Natural killer cell (primary cell): ENCODE measurements around the gene TNIK. TPM values are rescaled to one million over a fixed set of nuclear protein-coding genes. Genes with fewer than 3 reads are reported as not detected.

ENCODE experiments used
- ATAC-seq, 3 donors: fragments of 150-1000 bp in 2 of 3; fragments of 200-7000 bp in 1 of 3; cut with Tn5 transposase; 1 replicate in 1 of 3; 2 replicates in 2 of 3; pipeline ENCODE4 v1.10.0; 2021; ENCODE audit warnings: mild to moderate bottlenecking in 2 of 3, moderate library complexity in 2 of 3
- DNase-seq, 2 donors: peaks; one replicate each; pipeline versions ENCODE4 v3.0.0 to v3.0.0-alpha.2; 2013 to 2021; ENCODE audit warnings: mixed read lengths in 1 of 2
- H3K27ac ChIP-seq: one replicate; pipeline ENCODE4 v1.5.1; 2013; ENCODE audit warnings: mild to moderate bottlenecking, low read length
- H3K27me3 ChIP-seq: one replicate; pipeline ENCODE4 v1.6.1; 2013; ENCODE audit warnings: low read length; ENCODE audit not compliant: control insufficient read depth, insufficient read depth
- H3K36me3 ChIP-seq: one replicate; pipeline ENCODE4 v1.6.1; 2013; ENCODE audit warnings: low read length; ENCODE audit not compliant: control insufficient read depth, insufficient read depth
- H3K4me1 ChIP-seq: one replicate; pipeline ENCODE4 v1.6.1; 2013; ENCODE audit warnings: low read length; ENCODE audit not compliant: control insufficient read depth, insufficient read depth
- H3K4me3 ChIP-seq: one replicate; pipeline ENCODE4 v1.5.1; 2013; ENCODE audit warnings: low read length
- H3K9me3 ChIP-seq: one replicate; pipeline ENCODE4 v1.6.1; 2013; ENCODE audit warnings: low read length; ENCODE audit not compliant: control insufficient read depth, insufficient read depth
- H3K27ac Mint-ChIP-seq, 2 donors: one replicate each; pipeline ENCODE4 v1.8.0; 2022; ENCODE audit warnings: mild to moderate bottlenecking in 2 of 2, mixed read lengths in 2 of 2, moderate library complexity in 1 of 2
- H3K27me3 Mint-ChIP-seq, 2 donors: one replicate each; pipeline ENCODE4 v1.8.0; 2022; ENCODE audit warnings: low read depth in 2 of 2, mixed read lengths in 2 of 2
- H3K36me3 Mint-ChIP-seq: one replicate; pipeline ENCODE4 v1.8.0; 2022; ENCODE audit warnings: mixed read lengths
- H3K4me1 Mint-ChIP-seq, 2 donors: one replicate each; pipeline ENCODE4 v1.8.0; 2022; ENCODE audit warnings: mixed read lengths in 2 of 2
- H3K4me3 Mint-ChIP-seq: one replicate; pipeline ENCODE4 v1.8.0; 2022; ENCODE audit warnings: mild to moderate bottlenecking, moderate library complexity, mixed read lengths
- H3K9me3 Mint-ChIP-seq, 2 donors: one replicate each; pipeline ENCODE4 v1.8.0; 2022; ENCODE audit warnings: mixed read lengths in 2 of 2
- WGBS: methylation state at CpG from one replicate; pipeline ENCODE4 v1.1.7; 2013; ENCODE audit warnings: missing lambda C conversion rate; ENCODE audit not compliant: insufficient coverage; 5-methylcytosine and 5-hydroxymethylcytosine counted together
- intact Hi-C: fragments of 100-400 bp; cut with micrococcal nuclease; formaldehyde crosslinking; loops from one replicate; pipeline ENCODE4 v1.14.2; 2022
- total RNA-seq, 4 donors: library from RNA; stranded (reverse); fragments of 120-200 nt in 1 of 4; gene quantifications; one replicate each; pipeline versions ENCODE4 v1.2.3 to v1.2.4, GENCODE V29; 2013 to 2022
- TF ChIP-seq, protein P1 (sequence below): fragments of 200-600 bp; IDR thresholded peaks from one replicate; pipeline ENCODE4 v1.8.0; 2022; ENCODE audit warnings: antibody characterized with exemption

Gene TNIK
- total RNA-seq, 3 donors from 2014 or later (not counting 1 experiment from before 2014, with no cell fraction given), result 93.7 to 122 (median 119) TPM

DNA sequence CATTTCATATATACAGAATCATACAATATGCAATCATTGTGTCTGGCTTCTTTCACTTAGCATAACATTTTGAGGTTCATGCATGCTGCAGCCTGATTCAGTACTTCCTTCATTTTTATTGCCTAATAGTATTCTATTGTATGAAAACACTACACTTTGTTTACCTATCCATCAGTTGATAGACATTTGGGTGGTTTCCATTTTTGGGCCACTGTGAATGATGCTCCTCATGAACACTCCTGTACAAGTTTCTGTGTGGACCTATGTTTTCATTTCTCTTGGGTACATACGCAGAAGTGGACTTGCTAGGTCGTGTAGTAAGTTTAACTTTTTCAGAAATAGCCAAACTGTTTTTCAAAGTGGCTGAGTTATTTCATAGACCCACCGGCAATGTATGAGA lies 18.8 kb downstream of the TNIK start:
- no peaks in the 10 kb centered on the region for H3K9me3 ChIP-seq
- H3K4me3 ChIP-seq, result no peak overlapping the region
- TF ChIP-seq, protein P1, sequence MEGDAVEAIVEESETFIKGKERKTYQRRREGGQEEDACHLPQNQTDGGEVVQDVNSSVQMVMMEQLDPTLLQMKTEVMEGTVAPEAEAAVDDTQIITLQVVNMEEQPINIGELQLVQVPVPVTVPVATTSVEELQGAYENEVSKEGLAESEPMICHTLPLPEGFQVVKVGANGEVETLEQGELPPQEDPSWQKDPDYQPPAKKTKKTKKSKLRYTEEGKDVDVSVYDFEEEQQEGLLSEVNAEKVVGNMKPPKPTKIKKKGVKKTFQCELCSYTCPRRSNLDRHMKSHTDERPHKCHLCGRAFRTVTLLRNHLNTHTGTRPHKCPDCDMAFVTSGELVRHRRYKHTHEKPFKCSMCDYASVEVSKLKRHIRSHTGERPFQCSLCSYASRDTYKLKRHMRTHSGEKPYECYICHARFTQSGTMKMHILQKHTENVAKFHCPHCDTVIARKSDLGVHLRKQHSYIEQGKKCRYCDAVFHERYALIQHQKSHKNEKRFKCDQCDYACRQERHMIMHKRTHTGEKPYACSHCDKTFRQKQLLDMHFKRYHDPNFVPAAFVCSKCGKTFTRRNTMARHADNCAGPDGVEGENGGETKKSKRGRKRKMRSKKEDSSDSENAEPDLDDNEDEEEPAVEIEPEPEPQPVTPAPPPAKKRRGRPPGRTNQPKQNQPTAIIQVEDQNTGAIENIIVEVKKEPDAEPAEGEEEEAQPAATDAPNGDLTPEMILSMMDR, result no peak
- peaks cover 81 to 86% of the 10 kb centered on the region in 2 donors for H3K4me1 Mint-ChIP-seq
- H3K27ac ChIP-seq, result no peak overlapping the region
- DNase-seq, result no peak
- no peak overlapping the region for H3K27ac Mint-ChIP-seq
- H3K4me1 ChIP-seq, result peaks cover 6% of the 10 kb centered on the region
- no peaks in the 10 kb centered on the region for H3K36me3 Mint-ChIP-seq
- intact Hi-C loops, result no loop called here
- no peaks in the 10 kb centered on the region for H3K9me3 Mint-ChIP-seq
- WGBS, result 96% methylated on average over 3 of the region's 3 CpGs
- no peaks in the 10 kb centered on the region for H3K36me3 ChIP-seq
- no peaks in the 10 kb centered on the region for H3K27me3 ChIP-seq
- H3K27me3 Mint-ChIP-seq, result no peaks in the 10 kb centered on the region
- no peak for ATAC-seq
- no peak overlapping the region for H3K4me3 Mint-ChIP-seq

- Histone ChIP-seq H3K4me3 (no peak overlapping the region), H3K9me3 (no peaks in the 10 kb centered on the region), H3K4me1 (peaks cover 6% of the 10 kb centered on the region), H3K27ac (no peak overlapping the region), H3K27me3 (no peaks in the 10 kb centered on the region), H3K36me3 (no peaks in the 10 kb centered on the region)
- H3K9me3 Mint-ChIP-seq, result no peaks in the 10 kb centered on the region
- no peaks in the 10 kb centered on the region for H3K27me3 Mint-ChIP-seq
- DNase-seq (no peak), ATAC-seq (no peak)
- H3K4me1 Mint-ChIP-seq, result peaks cover 79 to 82% of the 10 kb centered on the region in 2 donors
- no peaks in the 10 kb centered on the region for H3K36me3 Mint-ChIP-seq
- WGBS, result 84% methylated on average over 2 of the region's 2 CpGs
- no peak overlapping the region for H3K4me3 Mint-ChIP-seq
- TF ChIP-seq, protein P1, result no peak
- intact Hi-C loops, result no loop called here
- H3K27ac Mint-ChIP-seq, result peak overlapping the region; percentile 13 to 41
These were observed 20.2 kb downstream of the TNIK start for GRCh38 chr3:171439996-171440395.

GRCh38 chr3:171437115-171437756 lies 23.0 kb downstream of the TNIK start:
- DNase-seq, result no peak
- H3K4me3 ChIP-seq, result no peak overlapping the region
- TF ChIP-seq, protein P1, result no peak
- Mint-ChIP-seq H3K4me3 (no peak overlapping the region), H3K36me3 (no peaks in the 10 kb centered on the region), H3K4me1 (peaks cover 62 to 72% of the 10 kb centered on the region in 2 donors), H3K27me3 (no peaks in the 10 kb centered on the region), H3K27ac (peak overlapping the region in 1 of 2 donors; percentile 21), H3K9me3 (no peaks in the 10 kb centered on the region)
- no peaks in the 10 kb centered on the region for H3K36me3 ChIP-seq
- intact Hi-C loops, result no loop called here
- H3K27me3 ChIP-seq, result no peaks in the 10 kb centered on the region
- no peaks in the 10 kb centered on the region for H3K9me3 ChIP-seq
- H3K4me1 ChIP-seq, result peaks cover 3% of the 10 kb centered on the region
- no peak for ATAC-seq
- WGBS, result 89% methylated on average over 3 of the region's 3 CpGs
- H3K27ac ChIP-seq, result no peak overlapping the region

GRCh38 chr3:171436380-171436779 lies 23.8 kb downstream of the TNIK start:
- Mint-ChIP-seq H3K27me3 (no peaks in the 10 kb centered on the region), H3K4me1 (peaks cover 54 to 70% of the 10 kb centered on the region in 2 donors), H3K9me3 (no peaks in the 10 kb centered on the region), H3K4me3 (no peak overlapping the region), H3K36me3 (no peaks in the 10 kb centered on the region), H3K27ac (peak overlapping the region in 1 of 2 donors; percentile 11)
- TF ChIP-seq, protein P1, result no peak
- intact Hi-C loops, result no loop called here
- no peak for DNase-seq
- Histone ChIP-seq H3K36me3 (no peaks in the 10 kb centered on the region), H3K4me3 (no peak overlapping the region), H3K27ac (no peak overlapping the region), H3K27me3 (no peaks in the 10 kb centered on the region), H3K9me3 (no peaks in the 10 kb centered on the region), H3K4me1 (peaks cover 3% of the 10 kb centered on the region)
- peak in 1 of 3 donors; percentile 24 for ATAC-seq
- 65% methylated on average over 3 of the region's 3 CpGs for WGBS
